ENCODE results near the gene AGT.

The AGT gene

GRCh38 chr1:230713915-230714764 is at the start of gene AGT:
Gene AGT (minus strand): TSS chr1:230714122. CDS start chr1:230710823, 3,299 bp downstream.
- DNase-seq (ENCODE audit: low read depth) = peak; percentile 64

GRCh38 chr1:230761443-230762167 is 47.7 kb upstream of the AGT start:
- DNase-seq (ENCODE audit: low read depth) = no peak

- DNase-seq (ENCODE audit: low read depth) = no peak
Observed at GRCh38 chr1:230760360-230760827, 46.5 kb upstream of the AGT start.

GRCh38 chr1:230759369-230760065 is 45.6 kb upstream of the AGT start:
- no peak for DNase-seq (ENCODE audit: low read depth)

GRCh38 chr1:230758709-230759368 is 44.9 kb upstream of the AGT start:
- peak; percentile 41 for DNase-seq (ENCODE audit: low read depth)

GRCh38 chr1:230757856-230758708 is 44.2 kb upstream of the AGT start:
- no peak for DNase-seq (ENCODE audit: low read depth)

- DNase-seq (ENCODE audit: low read depth) = no peak
Observed at GRCh38 chr1:230754796-230755195, 40.9 kb upstream of the AGT start.

- no peak for DNase-seq (ENCODE audit: low read depth)
Observed at GRCh38 chr1:230753586-230754251, 39.8 kb upstream of the AGT start.

- no peak for DNase-seq (ENCODE audit: low read depth)
Observed at GRCh38 chr1:230753191-230753585, 39.3 kb upstream of the AGT start.

GRCh38 chr1:230752407-230752806 is 38.5 kb upstream of the AGT start:
- no peak for DNase-seq (ENCODE audit: low read depth)

GRCh38 chr1:230750986-230751625 is 37.2 kb upstream of the AGT start:
- no peak for DNase-seq (ENCODE audit: low read depth)

GRCh38 chr1:230750576-230750975 is 36.7 kb upstream of the AGT start:
- DNase-seq (ENCODE audit: low read depth) = no peak

- DNase-seq (ENCODE audit: low read depth) = no peak
Observed at GRCh38 chr1:230749635-230750034, 35.7 kb upstream of the AGT start.

- no peak for DNase-seq (ENCODE audit: low read depth)
Observed at GRCh38 chr1:230749150-230749549, 35.2 kb upstream of the AGT start.

GRCh38 chr1:230747890-230748800 is 34.2 kb upstream of the AGT start:
- no peak for DNase-seq (ENCODE audit: low read depth)

GRCh38 chr1:230747127-230747730 is 33.3 kb upstream of the AGT start, which contains the start of gene CAPN9:
Gene CAPN9 (plus strand): TSS chr1:230747388. CDS start chr1:230747497, 109 bp downstream.
- DNase-seq (ENCODE audit: low read depth) = no peak

- DNase-seq (ENCODE audit: low read depth) = no peak
Observed at GRCh38 chr1:230746617-230747016, 32.7 kb upstream of the AGT start.

GRCh38 chr1:230745071-230745470 is 31.1 kb upstream of the AGT start:
- no peak for DNase-seq (ENCODE audit: low read depth)
